ENCODE data around the gene OR10G6.

DNA sequence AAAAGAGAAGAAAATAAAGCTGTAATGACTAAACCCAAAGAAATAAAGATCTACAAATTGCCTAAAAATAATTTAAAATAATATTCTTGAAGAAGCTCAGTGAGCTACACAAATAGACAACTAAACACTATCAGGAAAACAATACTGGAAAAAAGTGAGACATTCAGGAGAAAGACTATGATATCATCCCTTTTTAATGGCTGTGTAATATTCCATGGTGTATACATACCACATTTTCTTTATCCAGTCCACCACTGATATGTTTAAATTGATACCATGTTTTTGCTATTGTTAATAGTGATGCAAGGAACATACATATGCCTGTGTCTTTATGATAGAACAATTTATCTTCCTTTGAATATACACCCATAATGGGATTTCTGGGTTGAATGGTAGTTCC lies 38.2 kb downstream of the OR10G6 start:
- TF ChIP-seq EZH2phosphoT487 (IDR thresholded peaks at IDR 0.05; ENCODE audit: borderline replicate concordance, low read depth, low read length): no peak
- TF ChIP-seq, protein P1, sequence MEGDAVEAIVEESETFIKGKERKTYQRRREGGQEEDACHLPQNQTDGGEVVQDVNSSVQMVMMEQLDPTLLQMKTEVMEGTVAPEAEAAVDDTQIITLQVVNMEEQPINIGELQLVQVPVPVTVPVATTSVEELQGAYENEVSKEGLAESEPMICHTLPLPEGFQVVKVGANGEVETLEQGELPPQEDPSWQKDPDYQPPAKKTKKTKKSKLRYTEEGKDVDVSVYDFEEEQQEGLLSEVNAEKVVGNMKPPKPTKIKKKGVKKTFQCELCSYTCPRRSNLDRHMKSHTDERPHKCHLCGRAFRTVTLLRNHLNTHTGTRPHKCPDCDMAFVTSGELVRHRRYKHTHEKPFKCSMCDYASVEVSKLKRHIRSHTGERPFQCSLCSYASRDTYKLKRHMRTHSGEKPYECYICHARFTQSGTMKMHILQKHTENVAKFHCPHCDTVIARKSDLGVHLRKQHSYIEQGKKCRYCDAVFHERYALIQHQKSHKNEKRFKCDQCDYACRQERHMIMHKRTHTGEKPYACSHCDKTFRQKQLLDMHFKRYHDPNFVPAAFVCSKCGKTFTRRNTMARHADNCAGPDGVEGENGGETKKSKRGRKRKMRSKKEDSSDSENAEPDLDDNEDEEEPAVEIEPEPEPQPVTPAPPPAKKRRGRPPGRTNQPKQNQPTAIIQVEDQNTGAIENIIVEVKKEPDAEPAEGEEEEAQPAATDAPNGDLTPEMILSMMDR (conservative IDR thresholded peaks at IDR 0.05; ENCODE audit: low read length): no peak

Data from OCI-LY7 (cell line).